Panc1 (cell line): ENCODE measurements around the gene MSN.

Source experiments
- CTCF ChIP-seq: fragments of 450-650 bp; IDR thresholded peaks from 2 replicates; pipeline ENCODE4 v1.5.1; 2017; ENCODE audit warnings: mild to moderate bottlenecking
- POLR2AphosphoS5 ChIP-seq: IDR thresholded peaks from 2 replicates; pipeline ENCODE4 v1.6.1; 2012; ENCODE audit warnings: mild to moderate bottlenecking, low read depth, low read length, moderate library complexity
- REST ChIP-seq, 2 experiments: IDR thresholded peaks; 2 replicates each; pipeline ENCODE4 v1.6.1; 2011 to 2012; ENCODE audit warnings: low read depth in 2 of 2, control low read depth in 1 of 2, low read length in 1 of 2, mild to moderate bottlenecking in 1 of 2, moderate library complexity in 1 of 2; ENCODE audit not compliant: insufficient read depth in 1 of 2

- TF ChIP-seq CTCF (no peak), POLR2AphosphoS5 (no peak), REST (IDR thresholded peaks at IDR 0.05; ENCODE audit: insufficient read depth in 1 of 2, low read depth in 2 of 2, low read length in 1 of 2) (no peak)
Observed at GRCh38 chrX:65706041-65706828, 38.8 kb downstream of the MSN start.
